ENCODE results near the gene DIS3.
"Not testable (repeated sequence)": the region's sequence is repeated elsewhere in the genome, so short reads cannot be mapped to it uniquely, and the experiment has no call there.

The DIS3 gene

DNA sequence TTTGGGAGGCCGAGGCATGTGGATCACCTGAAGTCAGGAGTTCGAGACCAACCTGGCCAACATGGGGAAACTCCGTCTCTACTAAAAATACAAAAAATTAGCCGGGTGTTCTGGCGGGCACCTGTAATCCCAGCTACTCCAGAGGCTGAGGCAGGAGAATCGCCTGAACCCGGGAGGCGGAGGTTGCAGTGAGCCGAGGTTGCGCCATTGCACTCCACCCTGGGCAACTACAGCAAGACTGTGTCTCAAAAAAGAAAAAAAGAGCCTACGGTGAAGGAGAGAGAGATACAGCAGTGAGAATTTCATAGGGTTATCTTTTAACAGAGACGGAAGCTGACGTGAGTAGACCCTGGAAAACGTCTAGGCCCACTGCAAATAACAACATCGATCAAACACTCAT lies 55.5 kb downstream of the DIS3 start:
- DNase-seq, H3K27me3 Mint-ChIP-seq, H3K9me3 Mint-ChIP-seq: not testable (repeated sequence)
- peak overlapping the region; percentile 97 for H3K4me3 Mint-ChIP-seq
- H3K4me1 Mint-ChIP-seq, result peaks cover 52% of the 10 kb centered on the region
- CTCF ChIA-PET, result interaction anchor here (0.7 kb wide), 1 partner anchor 102 kb away, joined by 3 read pairs; no protein-coding TSS in a partner anchor
- peaks cover 47% of the 10 kb centered on the region for H3K36me3 Mint-ChIP-seq
- peak overlapping the region; percentile 94 for H3K27ac Mint-ChIP-seq

GRCh38 chr13:72716776-72717175 lies 64.9 kb downstream of the DIS3 start:
- Mint-ChIP-seq H3K4me1 (peaks cover 5% of the 10 kb centered on the region), H3K27me3 (no peaks in the 10 kb centered on the region), H3K27ac (no peak overlapping the region), H3K4me3 (no peak overlapping the region), H3K9me3 (peaks cover 15% of the 10 kb centered on the region), H3K36me3 (peaks cover 81% of the 10 kb centered on the region)
- CTCF ChIA-PET, result no interaction called here
- no peak for DNase-seq
